Measurements from ENCODE around the gene GRIK4. TPM values are rescaled to one million over a fixed set of nuclear protein-coding genes. Genes with fewer than 3 reads are reported as not detected.

Gene GRIK4
- total and polyA plus RNA-seq, 4 donors, result 0.05 to 0.25 (median 0.06) TPM; not detected in 1

GRCh38 chr11:120898568-120898967, 387.0 kb downstream of the GRIK4 start:
- Histone ChIP-seq H3K27me3 (ENCODE audit: control insufficient read depth in 4 of 4, insufficient read depth in 4 of 4, low read length in 3 of 4) (no peaks in the 10 kb centered on the region), H3K4me1 (ENCODE audit: control insufficient read depth in 4 of 4, insufficient read depth in 4 of 4, low read length in 3 of 4) (no peaks in the 10 kb centered on the region), H3K4me3 (ENCODE audit: low read depth in 1 of 3, low read length in 3 of 3) (no peak overlapping the region), H3K27ac (ENCODE audit: low read depth in 1 of 2, low read length in 2 of 2) (no peak overlapping the region), H3K9ac (ENCODE audit: low read depth in 1 of 2, low read length in 2 of 2) (no peak overlapping the region), H3K36me3 (ENCODE audit: control insufficient read depth in 4 of 4, insufficient read depth in 3 of 4, low read depth in 1 of 4, low read length in 3 of 4) (no peaks in the 10 kb centered on the region), H3K9me3 (ENCODE audit: control insufficient read depth in 4 of 4, low read length in 3 of 4) (no peaks in the 10 kb centered on the region)
- TF ChIP-seq RXRA (IDR thresholded peaks at IDR 0.05), result no peak
- DNase-seq (ENCODE audit: low spot score), result no peak
- 79% methylated on average over 6 of the region's 6 CpGs for WGBS

GRCh38 chr11:120899720-120900119, 388.2 kb downstream of the GRIK4 start:
- 92% methylated on average over 3 of the region's 3 CpGs for WGBS
- Histone ChIP-seq H3K9me3 (ENCODE audit: control insufficient read depth in 4 of 4, low read length in 3 of 4) (no peaks in the 10 kb centered on the region), H3K36me3 (ENCODE audit: control insufficient read depth in 4 of 4, insufficient read depth in 3 of 4, low read depth in 1 of 4, low read length in 3 of 4) (no peaks in the 10 kb centered on the region), H3K4me3 (ENCODE audit: low read depth in 1 of 3, low read length in 3 of 3) (no peak overlapping the region), H3K9ac (ENCODE audit: low read depth in 1 of 2, low read length in 2 of 2) (no peak overlapping the region), H3K27ac (ENCODE audit: low read depth in 1 of 2, low read length in 2 of 2) (no peak overlapping the region), H3K27me3 (ENCODE audit: control insufficient read depth in 4 of 4, insufficient read depth in 4 of 4, low read length in 3 of 4) (no peaks in the 10 kb centered on the region), H3K4me1 (ENCODE audit: control insufficient read depth in 4 of 4, insufficient read depth in 4 of 4, low read length in 3 of 4) (no peaks in the 10 kb centered on the region)
- TF ChIP-seq HNF4G (IDR thresholded peaks at IDR 0.05), result no peak
- TF ChIP-seq, protein P1, sequence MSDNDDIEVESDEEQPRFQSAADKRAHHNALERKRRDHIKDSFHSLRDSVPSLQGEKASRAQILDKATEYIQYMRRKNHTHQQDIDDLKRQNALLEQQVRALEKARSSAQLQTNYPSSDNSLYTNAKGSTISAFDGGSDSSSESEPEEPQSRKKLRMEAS (IDR thresholded peaks at IDR 0.05), result no peak
- TF ChIP-seq REST (IDR thresholded peaks at IDR 0.05), result no peak
- no peak for TF ChIP-seq JUND (IDR thresholded peaks at IDR 0.05)
- no peak for TF ChIP-seq HNF4A (conservative IDR thresholded peaks at IDR 0.05)
- DNase-seq (ENCODE audit: low spot score), result no peak

DNA sequence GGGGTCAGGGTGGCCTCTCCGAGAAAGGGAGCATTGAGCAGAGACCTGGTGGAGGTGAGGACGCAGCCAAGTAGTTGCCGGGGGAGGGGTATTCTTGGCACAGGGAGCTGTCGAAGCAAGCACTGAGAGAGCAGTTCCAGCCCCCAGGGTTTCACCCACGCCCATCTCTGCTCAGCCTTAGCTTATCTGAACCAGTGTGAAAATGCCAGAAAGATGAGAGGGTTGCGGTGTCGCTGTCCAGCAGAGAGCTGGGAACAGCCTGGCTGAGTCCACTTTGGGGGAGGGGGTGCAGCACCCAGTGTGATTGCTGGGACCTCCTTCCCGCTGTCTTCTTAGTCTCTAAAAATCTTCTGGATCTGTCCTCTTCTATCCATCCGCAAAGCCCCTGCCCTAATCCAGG, 389.1 kb downstream of the GRIK4 start:
- Histone ChIP-seq H3K9me3 (ENCODE audit: control insufficient read depth in 4 of 4, low read length in 3 of 4) (no peaks in the 10 kb centered on the region), H3K9ac (ENCODE audit: low read depth in 1 of 2, low read length in 2 of 2) (no peak overlapping the region), H3K4me3 (ENCODE audit: low read depth in 1 of 3, low read length in 3 of 3) (no peak overlapping the region), H3K36me3 (ENCODE audit: control insufficient read depth in 4 of 4, insufficient read depth in 3 of 4, low read depth in 1 of 4, low read length in 3 of 4) (no peaks in the 10 kb centered on the region), H3K4me1 (ENCODE audit: control insufficient read depth in 4 of 4, insufficient read depth in 4 of 4, low read length in 3 of 4) (no peaks in the 10 kb centered on the region), H3K27me3 (ENCODE audit: control insufficient read depth in 4 of 4, insufficient read depth in 4 of 4, low read length in 3 of 4) (no peaks in the 10 kb centered on the region), H3K27ac (ENCODE audit: low read depth in 1 of 2, low read length in 2 of 2) (no peak overlapping the region)
- no peak for DNase-seq (ENCODE audit: low spot score)
- WGBS, result 71% methylated on average over 9 of the region's 9 CpGs
- TF ChIP-seq HNF4G (IDR thresholded peaks at IDR 0.05) (no peak), NR2F2 (IDR thresholded peaks at IDR 0.05) (no peak), EGR1 (IDR thresholded peaks at IDR 0.05; ENCODE audit: low read depth in 2 of 2) (no peak), RXRA (IDR thresholded peaks at IDR 0.05) (no peak), HNF4A (conservative IDR thresholded peaks at IDR 0.05) (no peak), YY1 (IDR thresholded peaks at IDR 0.05) (no peak), RAD21 (IDR thresholded peaks at IDR 0.05) (no peak), SP1 (IDR thresholded peaks at IDR 0.05) (no peak), GABPA (IDR thresholded peaks at IDR 0.05 in 1 of 2, conservative IDR thresholded peaks at IDR 0.05 in 1 of 2) (no peak), FOXA2 (IDR thresholded peaks at IDR 0.05) (no peak), REST (IDR thresholded peaks at IDR 0.05) (no peak), ZBTB33 (IDR thresholded peaks at IDR 0.05) (no peak), TAF1 (conservative IDR thresholded peaks at IDR 0.05) (no peak), FOXA1 (IDR thresholded peaks at IDR 0.05) (no peak)
- TF ChIP-seq, protein P2, sequence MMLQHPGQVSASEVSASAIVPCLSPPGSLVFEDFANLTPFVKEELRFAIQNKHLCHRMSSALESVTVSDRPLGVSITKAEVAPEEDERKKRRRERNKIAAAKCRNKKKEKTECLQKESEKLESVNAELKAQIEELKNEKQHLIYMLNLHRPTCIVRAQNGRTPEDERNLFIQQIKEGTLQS (IDR thresholded peaks at IDR 0.05), result no peak

Data from liver (tissue), 9 donors.